GM12873 (cell line): ENCODE results near the gene PPIF.

ENCODE experiments used
- CTCF ChIP-seq: IDR thresholded peaks from 2 replicates; pipeline ENCODE4 v1.5.1; 2012; ENCODE audit warnings: low read depth, mild to moderate bottlenecking, moderate library complexity, low read length, control low read depth; ENCODE audit not compliant: insufficient read depth; ENCODE audit errors: missing control alignments

Gene PPIF

GRCh38 chr10:79321951-79322350, 25.3 kb upstream of the PPIF start:
- TF ChIP-seq CTCF: no peak

- no peak for TF ChIP-seq CTCF
These were observed 24.4 kb upstream of the PPIF start for GRCh38 chr10:79322616-79323543.

- TF ChIP-seq CTCF: no peak
These were observed 23.7 kb upstream of the PPIF start for GRCh38 chr10:79323602-79324001.

- TF ChIP-seq CTCF: no peak
These were observed 23.1 kb upstream of the PPIF start for GRCh38 chr10:79324032-79324695.

GRCh38 chr10:79326361-79327089, 20.7 kb upstream of the PPIF start:
- TF ChIP-seq CTCF: no peak

- no peak for TF ChIP-seq CTCF
These were observed 20.2 kb upstream of the PPIF start for GRCh38 chr10:79327090-79327457.
